Measurements from ENCODE around the gene TYW1B.
"Not testable (repeated sequence)": the region's sequence is repeated elsewhere in the genome, so short reads cannot be mapped to it uniquely, and the experiment has no call there.

Gene TYW1B

GRCh38 chr7:72546586-72547237, 281.3 kb downstream of the TYW1B start:
- DNase-seq = not testable (repeated sequence)

- not testable (repeated sequence) for DNase-seq
Measured at GRCh38 chr7:72544531-72544930, 283.5 kb downstream of the TYW1B start.

GRCh38 chr7:72540923-72541322, 287.1 kb downstream of the TYW1B start:
- no peak for DNase-seq

GRCh38 chr7:72540106-72540611, 287.8 kb downstream of the TYW1B start:
- no peak for DNase-seq

DNA sequence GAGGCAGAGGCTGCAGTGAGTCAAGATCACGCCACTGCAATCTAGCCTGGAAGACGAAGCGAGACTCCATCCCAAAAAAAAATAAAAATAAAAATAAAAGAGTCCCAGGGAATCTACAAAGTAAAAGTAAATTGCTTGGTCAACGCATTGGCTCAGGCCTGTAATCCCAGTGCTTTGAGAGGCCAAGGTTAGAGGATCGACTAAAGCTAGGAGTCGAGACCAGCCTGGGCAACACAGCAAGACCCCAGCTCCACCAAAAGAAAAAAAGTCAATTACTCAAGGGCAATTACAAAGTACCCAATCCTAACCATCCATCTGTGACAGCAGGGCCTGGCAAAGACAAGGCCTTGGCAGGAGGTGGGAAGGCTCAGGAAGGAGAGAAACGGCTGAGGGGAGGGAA, 288.3 kb downstream of the TYW1B start:
- no peak for DNase-seq

DNA sequence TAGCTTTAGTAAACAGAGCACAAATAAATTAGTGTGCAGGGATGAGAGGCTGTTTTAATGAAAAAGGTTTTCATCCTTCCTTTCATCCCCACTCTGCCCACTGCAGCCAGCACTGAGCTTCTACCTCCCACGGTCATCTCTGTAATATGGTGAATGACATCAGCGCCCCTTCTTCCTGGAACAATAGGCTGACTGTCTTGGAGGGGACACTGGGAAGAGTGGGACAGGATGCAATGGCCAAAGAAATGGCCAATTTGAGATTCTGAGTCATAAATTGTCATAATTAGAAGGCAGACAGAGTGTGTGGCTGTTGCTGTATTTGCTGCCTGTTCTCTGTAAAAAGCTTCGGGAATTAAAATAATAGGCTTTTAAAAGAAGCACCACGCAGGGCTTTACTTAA, 289.1 kb downstream of the TYW1B start:
- DNase-seq = no peak

DNA sequence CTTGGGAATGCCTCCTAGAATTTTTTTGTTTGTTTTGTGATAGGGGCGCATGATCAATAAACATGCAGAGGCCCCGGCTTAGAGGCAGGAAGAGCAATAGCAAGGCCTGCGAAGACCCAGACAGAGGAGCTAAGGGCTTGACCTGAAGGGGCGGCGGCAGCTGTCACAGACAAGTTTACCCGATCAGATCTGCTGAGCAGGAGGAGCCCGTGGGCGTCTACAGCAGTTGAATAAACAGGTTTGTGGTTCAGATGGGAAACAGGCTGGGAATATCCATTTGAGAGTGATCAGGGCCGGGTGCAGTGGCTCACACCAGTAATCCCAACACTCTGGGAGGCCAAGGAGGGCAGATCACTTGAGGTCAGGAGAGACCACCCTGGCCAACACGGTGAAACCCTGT, 289.9 kb downstream of the TYW1B start:
- no peak for DNase-seq

DNA sequence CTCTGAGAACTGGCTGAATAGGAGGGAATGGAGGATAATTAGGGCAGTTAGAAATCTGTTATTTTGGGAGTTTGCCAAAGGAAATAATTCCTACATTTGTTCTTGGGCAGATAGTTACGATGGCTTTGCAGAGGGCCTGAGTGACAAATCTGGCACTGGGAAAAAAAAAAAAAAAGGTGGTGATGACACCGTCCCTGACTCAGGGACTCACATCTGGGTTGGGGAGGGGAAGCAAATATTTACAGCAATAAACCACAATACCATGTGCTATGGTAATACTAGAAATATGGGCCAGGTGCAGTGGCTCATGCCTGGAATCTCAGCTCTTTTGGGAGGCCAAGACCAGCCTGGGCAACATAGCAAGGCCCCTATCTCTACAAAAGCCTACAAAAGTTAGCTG, 292.0 kb downstream of the TYW1B start:
- not testable (repeated sequence) for DNase-seq

DNA sequence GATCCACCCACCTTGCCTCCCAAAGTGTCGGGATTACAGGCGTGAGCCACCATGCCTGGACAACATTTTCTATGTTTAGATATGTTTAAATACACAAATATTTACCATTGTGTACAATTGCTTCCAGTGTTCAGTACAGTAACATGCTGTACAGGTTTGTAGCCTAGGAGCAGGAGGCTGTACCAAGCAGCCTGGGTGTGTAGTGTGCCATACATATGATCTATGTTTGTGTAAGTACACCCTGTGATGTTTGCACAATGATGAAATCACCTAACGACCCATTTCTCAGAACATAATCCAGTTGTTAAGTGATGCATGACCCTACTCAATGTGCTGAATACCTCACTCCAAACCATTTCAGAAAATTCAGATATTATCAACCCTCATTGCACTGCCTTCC, 297.0 kb downstream of the TYW1B start:
- not testable (repeated sequence) for DNase-seq

All from NCI-H1930 (cell line).